Heart right ventricle (tissue), 16 donors: Measurements from ENCODE around the gene CLC. TPM values are rescaled to one million over a fixed set of nuclear protein-coding genes. Genes with fewer than 3 reads are reported as not detected.

Experiments
- ATAC-seq, 8 donors: fragments of 200-7000 bp; cut with Tn5 transposase; one replicate each; pipeline ENCODE4 v1.9.1; 2020; ENCODE audit warnings: mild to moderate bottlenecking in 8 of 8, moderate library complexity in 8 of 8, moderate number of reproducible peaks in 1 of 8
- DNase-seq, 2 donors: peaks; one replicate each; pipeline ENCODE4 v3.0.0-alpha.2; 2020
- H3K27ac ChIP-seq, 10 donors: fragments of 200-600 bp; sonication (generic) in 2 of 10; one replicate each; pipeline versions ENCODE4 v1.5.0 to v1.8.0; 2020 to 2022; ENCODE audit warnings: mild to moderate bottlenecking in 3 of 10
- H3K27me3 ChIP-seq, 7 donors: fragments of 200-600 bp; one replicate each; pipeline ENCODE4 v1.8.0; 2021 to 2022; ENCODE audit warnings: mild to moderate bottlenecking in 2 of 7
- H3K36me3 ChIP-seq, 9 donors: fragments of 200-600 bp; sonication (generic) in 1 of 9; one replicate each; pipeline versions ENCODE4 v1.5.0 to v1.8.0; 2020 to 2022; ENCODE audit warnings: mild to moderate bottlenecking in 2 of 9
- H3K4me1 ChIP-seq, 9 donors: fragments of 200-600 bp; sonication (generic) in 1 of 9; one replicate each; pipeline versions ENCODE4 v1.5.0 to v1.8.0; 2020 to 2022; ENCODE audit warnings: mild to moderate bottlenecking in 4 of 9
- H3K4me3 ChIP-seq, 10 donors: fragments of 200-600 bp; sonication (generic) in 2 of 10; one replicate each; pipeline versions ENCODE4 v1.5.0 to v1.8.0; 2020 to 2022; ENCODE audit warnings: mild to moderate bottlenecking in 7 of 10, moderate library complexity in 2 of 10
- H3K9me3 ChIP-seq, 11 donors: fragments of 200-600 bp in 10 of 11; sonication (generic) in 2 of 11; one replicate each; pipeline versions ENCODE4 v1.5.0 to v1.8.0; 2013 to 2022; ENCODE audit warnings: mild to moderate bottlenecking in 2 of 11, control low read depth in 1 of 11, moderate library complexity in 1 of 11
- CTCF ChIP-seq, 9 donors: fragments of 200-600 bp; sonication (generic) in 2 of 9; IDR thresholded peaks; one replicate each; pipeline versions ENCODE4 v1.5.0 to v1.8.0; 2021 to 2022; ENCODE audit warnings: antibody characterized with exemption in 9 of 9, mild to moderate bottlenecking in 5 of 9, moderate library complexity in 1 of 9
- WGBS, 2 donors: extraction: QIAGEN DNeasy Blood & Tissue Kit; methylation state at CpG; one replicate each; pipeline ENCODE4 v1.1.7; 2013; ENCODE audit warnings: inconsistent platforms in 1 of 2; 5-methylcytosine and 5-hydroxymethylcytosine counted together
- intact Hi-C, 10 donors: fragments of 100-400 bp; cut with DNase I; formaldehyde crosslinking; loops; one replicate each; pipeline versions ENCODE4 v1.11.1 to v1.14.2; 2022
- polyA plus RNA-seq, 2 donors: library from polyadenylated mRNA; stranded (reverse); fragments of 200-250 nt; gene quantifications; one replicate each; pipeline ENCODE4 v1.2.3, GENCODE V29; 2013
- total RNA-seq, 10 donors: library from RNA; stranded (reverse); fragmentation: NEBNext Ultra II Directional in 3 of 10; extraction: Animal tissue kit (Norgen Biotek cat#: 25700) in 3 of 10; gene quantifications; one replicate each; pipeline versions ENCODE4 v1.2.1 to v1.2.4, GENCODE V29; 2021 to 2023
- donor health status: Arrhythmogenic right ventricular cardiomyopathy.
- donor health status: ischemic (EF 13 %, LVEDD 7.1; RV severe dilation, severe dysfunction).
- donor health status: healthy with polysubstance abuse.
- donor health status: DM: no; HTN: yes; CAD: no.
- donor health status: DM: no; HTN: no; CAD: no.
- donor health status: ischemic (EF 25% LVEDD 6.9; RV normal size, moderate dysfunction).
- donor health status: ischemic (EF 25% LVEDD 5.7; RV mildly dilated, moderate dysfunction).
- donor health status: healthy.
- donor health status: DM: yes; HTN: yes; CAD: no.
- donor health status: Ischemic cardiomyopathy.
- donor health status: ischemic (EF 35%, LVEDD 5.7; RV mildly dilated, moderate dysfunction).
- donor health status: nonischemic (EF 11% LVEDD 7.7; RV severe dilation, severe dysfunction).
- donor health status: DM: yes; HTN: yes; CAD: no.
- donor health status: PGD.
- donor health status: ischemic (EF 29% LVEDD 5.4; RV normal size, mild dysfunction).
- donor health status: nonischemic (EF 23%, LVEDD 6.1; RV moderate dilation, normal function).

The CLC gene
- total and polyA plus RNA-seq, 12 donors: 0.47 to 8.9 TPM; not detected in 10

GRCh38 chr19:39737351-39737750, 478 bp downstream of the CLC start:
- H3K27me3 ChIP-seq: peaks cover 0 to 17% (median 8%) of the 10 kb centered on the region in 7 donors
- WGBS, 2 donors: 71 to 73% methylated on average over 3 of the region's 3 CpGs
- intact Hi-C loops: no loop called here
- ATAC-seq (no peak), DNase-seq (no peak)
- no peak for TF ChIP-seq CTCF (IDR thresholded peaks at IDR 0.05)
- no peak overlapping the region for H3K27ac ChIP-seq
- no peaks in the 10 kb centered on the region for H3K36me3 ChIP-seq
- peak overlapping the region in 1 of 10 donors; percentile 26 for H3K4me3 ChIP-seq
- no peaks in the 10 kb centered on the region for H3K9me3 ChIP-seq
- no peaks in the 10 kb centered on the region for H3K4me1 ChIP-seq

GRCh38 chr19:39736088-39736487, 1.7 kb downstream of the CLC start:
- no peak for TF ChIP-seq CTCF (IDR thresholded peaks at IDR 0.05)
- 52 to 53% methylated on average over 5 of the region's 5 CpGs for WGBS, 2 donors
- no peak overlapping the region for H3K27ac ChIP-seq
- DNase-seq (no peak), ATAC-seq (no peak)
- intact Hi-C loops: no loop called here
- no peaks in the 10 kb centered on the region for H3K4me1 ChIP-seq
- H3K27me3 ChIP-seq: peaks cover 0 to 17% (median 8%) of the 10 kb centered on the region in 7 donors
- H3K4me3 ChIP-seq: peak overlapping the region in 1 of 10 donors; percentile 26
- H3K36me3 ChIP-seq: no peaks in the 10 kb centered on the region
- H3K9me3 ChIP-seq: no peaks in the 10 kb centered on the region

- Histone ChIP-seq H3K27me3 (peaks cover 0 to 17% (median 8%) of the 10 kb centered on the region in 7 donors), H3K27ac (no peak overlapping the region), H3K4me3 (peak overlapping the region in 1 of 10 donors; percentile 26), H3K9me3 (no peaks in the 10 kb centered on the region), H3K36me3 (no peaks in the 10 kb centered on the region), H3K4me1 (no peaks in the 10 kb centered on the region)
- TF ChIP-seq CTCF (IDR thresholded peaks at IDR 0.05): no peak
- ATAC-seq: no peak
- intact Hi-C loops: no loop called here
- DNase-seq: no peak
- WGBS, 2 donors: 29 to 39% methylated on average over 3 of the region's 3 CpGs
These were observed 2.1 kb downstream of the CLC start for GRCh38 chr19:39735688-39736087.

GRCh38 chr19:39733841-39734240, 4.0 kb downstream of the CLC start:
- DNase-seq (no peak), ATAC-seq (no peak)
- H3K4me3 ChIP-seq: peak overlapping the region in 1 of 10 donors; percentile 26
- no peak overlapping the region for H3K27ac ChIP-seq
- intact Hi-C loops: no loop called here
- H3K27me3 ChIP-seq: peaks cover 0 to 20% (median 6%) of the 10 kb centered on the region in 7 donors
- H3K4me1 ChIP-seq: no peaks in the 10 kb centered on the region
- no peaks in the 10 kb centered on the region for H3K9me3 ChIP-seq
- no peaks in the 10 kb centered on the region for H3K36me3 ChIP-seq
- TF ChIP-seq CTCF (IDR thresholded peaks at IDR 0.05): no peak
- WGBS, 2 donors: 76 to 78% methylated on average over 2 of the region's 2 CpGs
